Muscle layer of duodenum (tissue), 2 donors: ENCODE measurements around the gene C2CD2L.

ENCODE experiments used
- H3K27ac ChIP-seq: one replicate; pipeline ENCODE4 v1.7.0; 2013; ENCODE audit warnings: mild to moderate bottlenecking, low read length
- H3K27me3 ChIP-seq: one replicate; pipeline ENCODE4 v1.7.0; 2013; ENCODE audit warnings: low read depth, mild to moderate bottlenecking, control low read depth, low read length
- H3K36me3 ChIP-seq, 2 donors: one replicate each; pipeline ENCODE4 v1.7.0; 2013; ENCODE audit warnings: low read length in 2 of 2, control low read depth in 1 of 2, mild to moderate bottlenecking in 1 of 2; ENCODE audit not compliant: insufficient read depth in 2 of 2, control insufficient read depth in 1 of 2
- H3K4me1 ChIP-seq, 2 donors: one replicate each; pipeline ENCODE4 v1.7.0; 2013; ENCODE audit warnings: low read length in 2 of 2, mild to moderate bottlenecking in 2 of 2, control low read depth in 1 of 2, moderate library complexity in 1 of 2; ENCODE audit not compliant: insufficient read depth in 2 of 2, control insufficient read depth in 1 of 2
- H3K4me3 ChIP-seq, 2 donors: one replicate each; pipeline ENCODE4 v1.7.0; 2013; ENCODE audit warnings: low read length in 2 of 2, low read depth in 1 of 2, mild to moderate bottlenecking in 1 of 2
- H3K9me3 ChIP-seq, 2 donors: one replicate each; pipeline ENCODE4 v1.7.0; 2013; ENCODE audit warnings: low read length in 2 of 2, control low read depth in 1 of 2, mild to moderate bottlenecking in 1 of 2; ENCODE audit not compliant: control insufficient read depth in 1 of 2
- donor health status: healthy.

The C2CD2L gene

DNA sequence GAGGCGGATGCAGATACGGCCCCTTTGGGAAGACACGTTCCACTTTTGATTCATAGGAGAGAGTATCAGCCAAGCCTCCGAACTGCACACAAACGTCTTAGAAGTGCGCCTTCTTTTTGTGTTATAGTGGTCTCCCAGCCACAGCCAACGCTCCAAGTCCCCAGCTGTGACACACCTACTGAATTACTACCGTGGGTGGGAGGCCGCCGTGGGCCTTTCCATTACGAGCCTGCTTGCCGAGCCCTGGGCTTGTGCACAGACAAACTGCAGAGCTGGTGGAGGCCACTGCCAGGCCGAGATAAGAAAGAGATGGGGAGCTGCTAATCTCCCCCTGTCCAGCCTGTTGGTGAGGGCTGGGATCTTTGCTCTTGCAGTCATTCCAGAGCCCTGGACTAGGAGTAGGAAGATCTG lies 21.7 kb upstream of the C2CD2L start:
- H3K27ac ChIP-seq = peak overlapping the region; percentile 82
- H3K4me1 ChIP-seq = peaks cover 6 to 11% of the 10 kb centered on the region in 2 donors
- H3K4me3 ChIP-seq = peak overlapping the region; percentile 87 to 93
- no peaks in the 10 kb centered on the region for H3K9me3 ChIP-seq
- H3K36me3 ChIP-seq = peaks cover 19 to 23% of the 10 kb centered on the region in 2 donors
- H3K27me3 ChIP-seq = no peaks in the 10 kb centered on the region

- no peak overlapping the region for H3K27ac ChIP-seq
- peaks cover 6 to 11% of the 10 kb centered on the region in 2 donors for H3K4me1 ChIP-seq
- H3K4me3 ChIP-seq = no peak overlapping the region
- H3K27me3 ChIP-seq = no peaks in the 10 kb centered on the region
- peaks cover 4 to 6% of the 10 kb centered on the region in 2 donors for H3K36me3 ChIP-seq
- no peaks in the 10 kb centered on the region for H3K9me3 ChIP-seq
Observed at GRCh38 chr11:119087123-119087522, 20.0 kb upstream of the C2CD2L start.

DNA sequence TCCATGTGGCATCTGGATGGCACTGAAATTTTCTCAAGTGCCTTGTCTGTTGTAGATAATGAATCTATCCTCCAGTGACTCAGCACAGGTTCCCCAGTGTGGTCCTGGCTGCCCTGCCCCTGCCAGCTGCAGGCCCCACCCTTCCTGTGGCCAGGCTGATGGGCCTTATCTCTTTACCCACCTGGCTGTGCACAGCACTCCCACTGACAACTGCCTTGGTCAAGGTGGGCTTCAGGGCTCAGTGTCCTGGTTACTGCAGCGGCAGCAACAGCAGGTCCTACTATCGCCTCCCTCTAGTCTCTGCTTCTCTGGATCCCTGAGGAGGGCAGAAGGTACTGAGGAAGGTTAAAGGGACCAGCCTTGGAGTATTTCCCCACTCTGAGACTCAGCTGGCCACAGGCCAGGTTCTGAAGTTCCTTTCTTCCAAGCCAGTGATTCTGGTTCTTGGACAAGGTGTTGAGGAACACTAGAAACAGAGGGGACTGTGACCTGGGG lies 19.4 kb upstream of the C2CD2L start:
- Histone ChIP-seq H3K36me3 (no peaks in the 10 kb centered on the region), H3K27ac (no peak overlapping the region), H3K4me3 (no peak overlapping the region), H3K4me1 (peaks cover 9 to 18% of the 10 kb centered on the region in 2 donors), H3K27me3 (no peaks in the 10 kb centered on the region), H3K9me3 (no peaks in the 10 kb centered on the region)

DNA sequence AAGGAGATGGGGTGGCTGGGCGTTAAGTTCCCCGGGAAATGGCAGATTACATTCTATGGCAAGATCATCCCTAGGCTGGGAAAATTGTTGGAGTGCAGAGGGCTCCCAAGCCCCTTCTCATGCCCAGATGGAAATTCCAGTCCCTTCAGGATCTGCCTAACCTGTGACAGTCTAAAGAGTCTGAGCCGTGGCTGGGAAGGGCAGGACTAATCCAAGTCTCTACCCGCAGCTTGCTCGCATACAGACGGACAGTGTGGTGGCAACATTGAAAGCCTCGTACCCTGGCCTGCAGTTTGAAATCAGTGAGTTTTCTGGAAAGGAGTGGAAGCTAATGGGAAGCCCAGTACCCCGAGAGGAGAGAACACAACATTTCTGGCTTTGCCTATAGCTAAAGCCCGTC lies 18.7 kb upstream of the C2CD2L start:
- no peak overlapping the region for H3K4me3 ChIP-seq
- H3K4me1 ChIP-seq = peaks cover 15 to 24% of the 10 kb centered on the region in 2 donors
- H3K27me3 ChIP-seq = no peaks in the 10 kb centered on the region
- no peaks in the 10 kb centered on the region for H3K9me3 ChIP-seq
- H3K27ac ChIP-seq = no peak overlapping the region
- H3K36me3 ChIP-seq = no peaks in the 10 kb centered on the region

GRCh38 chr11:119089319-119089718 lies 17.8 kb upstream of the C2CD2L start:
- H3K4me1 ChIP-seq = peaks cover 20 to 31% of the 10 kb centered on the region in 2 donors

GRCh38 chr11:119091178-119091577 lies 16.0 kb upstream of the C2CD2L start:
- H3K9me3 ChIP-seq = no peaks in the 10 kb centered on the region
- peaks cover 14 to 26% of the 10 kb centered on the region in 2 donors for H3K4me1 ChIP-seq
- H3K4me3 ChIP-seq = no peak overlapping the region
- peaks cover 0 to under 1% of the 10 kb centered on the region in 2 donors for H3K36me3 ChIP-seq
- H3K27ac ChIP-seq = no peak overlapping the region
- no peaks in the 10 kb centered on the region for H3K27me3 ChIP-seq

More at GRCh38 chr11:119089319-119089718, 17.8 kb upstream of the C2CD2L start:
- H3K9me3 ChIP-seq = no peaks in the 10 kb centered on the region
- H3K36me3 ChIP-seq = no peaks in the 10 kb centered on the region
- H3K27ac ChIP-seq = no peak overlapping the region
- H3K27me3 ChIP-seq = no peaks in the 10 kb centered on the region
- no peak overlapping the region for H3K4me3 ChIP-seq

DNA sequence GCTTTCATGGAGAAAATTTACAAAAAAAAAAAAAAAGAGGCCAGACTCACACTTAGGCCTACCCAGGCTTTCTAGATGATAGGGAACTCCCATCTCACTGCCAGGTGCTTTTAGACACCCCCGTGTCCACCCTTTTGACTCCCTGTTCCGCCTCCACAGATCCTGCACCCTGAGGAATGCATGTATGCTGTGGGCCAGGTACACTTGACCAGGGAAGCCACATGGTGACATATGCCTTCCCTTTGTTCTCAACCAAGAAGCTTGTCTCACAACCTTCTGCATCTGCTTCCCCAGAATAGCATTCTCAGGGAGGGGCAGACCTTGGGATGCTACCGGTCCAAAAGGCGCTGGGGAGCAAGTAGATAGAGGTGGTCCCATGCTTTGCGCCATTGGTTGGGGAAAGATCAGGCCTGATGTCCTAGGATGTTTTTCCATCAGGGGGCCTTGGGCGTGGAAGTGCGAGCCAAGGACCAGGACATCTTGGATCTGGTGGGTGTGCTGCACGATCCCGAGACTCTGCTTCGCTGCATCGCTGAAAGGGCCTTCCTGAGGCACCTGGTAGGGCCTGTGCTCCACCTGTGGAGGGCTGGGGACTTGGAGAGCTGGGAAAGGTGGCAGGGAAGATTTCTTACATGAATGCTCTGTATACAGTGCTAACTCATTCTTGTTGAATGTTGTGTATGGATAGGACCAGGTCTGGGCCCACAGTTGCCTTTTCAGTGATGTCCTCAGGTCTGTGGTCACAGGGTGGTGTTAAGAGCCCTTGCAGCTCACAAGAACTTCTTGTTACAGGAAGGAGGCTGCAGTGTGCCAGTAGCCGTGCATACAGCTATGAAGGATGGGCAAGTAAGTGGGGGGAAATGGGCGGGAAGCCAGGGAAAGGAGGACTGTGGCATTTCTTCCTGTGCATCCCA lies 14.9 kb upstream of the C2CD2L start:
- Histone ChIP-seq H3K9me3 (no peaks in the 10 kb centered on the region), H3K27me3 (no peaks in the 10 kb centered on the region), H3K36me3 (peaks cover 9% of the 10 kb centered on the region in 2 donors), H3K27ac (no peak overlapping the region), H3K4me3 (peak overlapping the region in 1 of 2 donors; percentile 7), H3K4me1 (peaks cover 14 to 26% of the 10 kb centered on the region in 2 donors)

GRCh38 chr11:119092880-119093842 lies 14.0 kb upstream of the C2CD2L start:
- peaks cover 14 to 23% of the 10 kb centered on the region in 2 donors for H3K4me1 ChIP-seq
- peak overlapping the region; percentile 73 to 88 for H3K4me3 ChIP-seq

GRCh38 chr11:119093942-119094815 lies 13.0 kb upstream of the C2CD2L start:
- H3K36me3 ChIP-seq = peaks cover 17 to 20% of the 10 kb centered on the region in 2 donors
- peaks cover 14 to 23% of the 10 kb centered on the region in 2 donors for H3K4me1 ChIP-seq
- H3K4me3 ChIP-seq = peak overlapping the region; percentile 73 to 88
- H3K27ac ChIP-seq = peak overlapping the region; percentile 55
- no peaks in the 10 kb centered on the region for H3K27me3 ChIP-seq
- H3K9me3 ChIP-seq = no peaks in the 10 kb centered on the region

More at GRCh38 chr11:119092880-119093842, 14.0 kb upstream of the C2CD2L start:
- peak overlapping the region; percentile 55 for H3K27ac ChIP-seq
- H3K9me3 ChIP-seq = no peaks in the 10 kb centered on the region
- peaks cover 17 to 19% of the 10 kb centered on the region in 2 donors for H3K36me3 ChIP-seq
- no peaks in the 10 kb centered on the region for H3K27me3 ChIP-seq

GRCh38 chr11:119094816-119095065 lies 12.4 kb upstream of the C2CD2L start:
- H3K27ac ChIP-seq = peak overlapping the region; percentile 63
- no peaks in the 10 kb centered on the region for H3K9me3 ChIP-seq
- no peaks in the 10 kb centered on the region for H3K27me3 ChIP-seq
- peaks cover 17 to 20% of the 10 kb centered on the region in 2 donors for H3K36me3 ChIP-seq
- peaks cover 14 to 23% of the 10 kb centered on the region in 2 donors for H3K4me1 ChIP-seq
- peak overlapping the region; percentile 73 to 88 for H3K4me3 ChIP-seq
